Measurements from ENCODE around the gene SH3TC1.

- TF ChIP-seq POLR2A (IDR thresholded peaks at IDR 0.05) (no peak), CTCF (IDR thresholded peaks at IDR 0.05) (no peak)
Observed at GRCh38 chr4:8274066-8274652, 75.1 kb downstream of the SH3TC1 start.
